ENCODE data around the gene LARP4. TPM values are rescaled to one million over a fixed set of nuclear protein-coding genes. Genes with fewer than 3 reads are reported as not detected.

The LARP4 gene
- total and polyA plus RNA-seq, 2 of the 4 experiments (the other 2 are of a cell fraction): 11.3 to 42.5 TPM

- no peak overlapping the region for H3K4ac ChIP-seq (ENCODE audit: low read depth, low read length)
- in situ Hi-C loops (cut with MboI; ENCODE audit: low sequenced_read_pairs) (loop anchor here (25.0 kb wide), 1 partner anchor 510 kb away; no protein-coding TSS in a partner anchor), intact Hi-C loops (cut with micrococcal nuclease) (no loop called here), dilution Hi-C loops (cut with HindIII; ENCODE audit: low sequenced_read_pairs, unreplicated experiment) (no loop called here)
- no peak overlapping the region for H2AK9ac ChIP-seq (replicated peaks; ENCODE audit: low read depth, low read length, poor library complexity)
- no peak overlapping the region for H2BK5ac ChIP-seq (ENCODE audit: low read depth, low read length, poor library complexity, severe bottlenecking)
- TF ChIP-seq MAFK (IDR thresholded peaks at IDR 0.05; ENCODE audit: low read depth, low read length): no peak
- no peak for TF ChIP-seq MAZ (IDR thresholded peaks at IDR 0.05; ENCODE audit: borderline replicate concordance, low read depth, low read length)
- no peaks in the 10 kb centered on the region; the same call in 1 of the 2 replicates for H3K4me1 ChIP-seq (ENCODE audit: control insufficient read depth, insufficient read depth, low read length)
- no peak overlapping the region for H3K9ac ChIP-seq (ENCODE audit: low read depth, low read length)
- no peaks in the 10 kb centered on the region for H3K27me3 ChIP-seq (ENCODE audit: control insufficient read depth, insufficient read depth, low read length)
- H4K91ac ChIP-seq (ENCODE audit: insufficient read depth, low read depth, low read length): no peak overlapping the region
- no peaks in the 10 kb centered on the region for H4K20me1 ChIP-seq (ENCODE audit: insufficient read depth, low read length)
- no peak overlapping the region for H3K4me3 ChIP-seq (ENCODE audit: insufficient read depth, low read depth, low read length)
- ChIA-PET POLR2A (ENCODE audit: unreplicated experiment) (no interaction called here), CTCF (no interaction called here)
- no peak overlapping the region for H2AFZ ChIP-seq (replicated peaks; ENCODE audit: low read length, poor library complexity)
- peaks cover 11% of the 10 kb centered on the region for H3K36me3 ChIP-seq (ENCODE audit: control insufficient read depth, insufficient read depth, low read length)
- no peak overlapping the region for H4K8ac ChIP-seq (ENCODE audit: low read depth in 2 of 2, low read length in 2 of 2)
- H3K79me1 ChIP-seq (ENCODE audit: low read depth in 1 of 2, low read length in 2 of 2): 0 out of 4 replicates have a peak, but pooled peaks cover 0 to 3% of the 10 kb centered on the region in 2 experiments
- TSS peak; percentile 46 for BruUV-seq (replicated peaks)
- WGBS, 2 experiments (ENCODE audit: extremely low coverage in 2 of 2, insufficient read length in 1 of 2): no CpG with 5 or more reads among the region's 1 CpG
- no peaks in the 10 kb centered on the region for H3K9me3 ChIP-seq (ENCODE audit: control insufficient read depth, insufficient read depth, low read length)
- H3K4me2 ChIP-seq (ENCODE audit: low read depth, low read length): no peak overlapping the region
- no peak overlapping the region for H2BK15ac ChIP-seq (ENCODE audit: low read depth, low read length)
- no peak overlapping the region for H2AK5ac ChIP-seq (ENCODE audit: low read depth, low read length)
- H3K56ac ChIP-seq (ENCODE audit: extremely low read depth, insufficient read depth, low read length): no peak overlapping the region
- H3K18ac ChIP-seq (ENCODE audit: low read depth, low read length): no peak overlapping the region
- ATAC-seq (ENCODE audit: low read depth) (no peak), DNase-seq (no peak)
- H3K14ac ChIP-seq (replicated peaks; ENCODE audit: low read depth, low read length): no peak overlapping the region
- no peak overlapping the region for H3K23ac ChIP-seq (ENCODE audit: low read depth, low read length)
- H3K27ac ChIP-seq (ENCODE audit: insufficient read depth, low read length): no peak overlapping the region
- H2BK20ac ChIP-seq (ENCODE audit: low read depth, low read length): no peak overlapping the region
- H3K9me1 ChIP-seq (ENCODE audit: insufficient read depth, low read length): no peaks in the 10 kb centered on the region
- H2BK120ac ChIP-seq (ENCODE audit: low read depth, low read length): no peak overlapping the region
- H4K5ac ChIP-seq (ENCODE audit: low read depth, low read length): no peak overlapping the region
Measured at GRCh38 chr12:50477241-50477832, 76.7 kb downstream of the LARP4 start.

Measured in IMR-90 (cell line).